HL-60 (cell line): ENCODE measurements around the gene LRRC41.
A peak's percentile ranks its signal among the peaks of the same experiment; 100 is the strongest.

Experiments
- GABPA ChIP-seq: IDR thresholded peaks from 2 replicates; pipeline ENCODE4 v1.6.1; 2012; ENCODE audit warnings: low read depth
- POLR2AphosphoS5 ChIP-seq: IDR thresholded peaks from 2 replicates; pipeline ENCODE4 v1.6.1; 2012; ENCODE audit warnings: low read depth
- REST ChIP-seq: IDR thresholded peaks from 2 replicates; pipeline ENCODE4 v1.6.1; 2012; ENCODE audit warnings: low read depth; ENCODE audit not compliant: insufficient replicate concordance
- SPI1 ChIP-seq: IDR thresholded peaks from 2 replicates; pipeline ENCODE4 v1.6.1; 2012; ENCODE audit warnings: low read depth, mild to moderate bottlenecking, borderline replicate concordance
- TF ChIP-seq, protein P1 (sequence below): IDR thresholded peaks from one replicate; pipeline ENCODE4 v1.5.1; 2011; ENCODE audit warnings: low read length, control low read depth, inconsistent platforms; ENCODE audit not compliant: insufficient read depth

DNA sequence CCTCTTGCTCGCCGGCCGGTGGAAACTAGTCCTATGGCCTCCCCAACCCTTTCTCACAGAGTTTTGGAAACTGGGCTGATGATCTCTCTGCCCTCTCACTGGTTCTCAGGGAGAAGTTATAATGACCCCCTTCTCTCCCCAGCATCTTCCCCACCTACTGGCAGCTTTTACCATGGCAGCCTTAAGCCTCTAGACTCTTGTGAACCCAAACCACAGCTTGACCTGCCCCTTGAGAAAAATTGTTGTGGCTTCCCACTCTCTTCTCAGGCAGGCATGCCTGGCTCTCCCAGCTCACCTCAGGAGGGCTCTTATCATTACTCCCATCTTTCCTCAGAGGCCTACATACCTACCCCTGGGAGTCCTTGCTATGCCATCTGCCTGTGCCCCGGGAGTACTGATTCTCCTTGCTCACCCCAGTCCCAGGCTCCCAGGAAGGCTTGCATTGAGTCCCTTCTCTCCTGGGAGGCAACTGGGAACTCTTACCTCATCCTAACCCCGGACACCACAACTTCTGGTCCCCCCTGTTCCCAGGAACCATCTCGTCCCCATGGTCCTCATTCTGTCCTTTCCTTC, 38.8 kb upstream of the LRRC41 start:
- TF ChIP-seq, protein P1, sequence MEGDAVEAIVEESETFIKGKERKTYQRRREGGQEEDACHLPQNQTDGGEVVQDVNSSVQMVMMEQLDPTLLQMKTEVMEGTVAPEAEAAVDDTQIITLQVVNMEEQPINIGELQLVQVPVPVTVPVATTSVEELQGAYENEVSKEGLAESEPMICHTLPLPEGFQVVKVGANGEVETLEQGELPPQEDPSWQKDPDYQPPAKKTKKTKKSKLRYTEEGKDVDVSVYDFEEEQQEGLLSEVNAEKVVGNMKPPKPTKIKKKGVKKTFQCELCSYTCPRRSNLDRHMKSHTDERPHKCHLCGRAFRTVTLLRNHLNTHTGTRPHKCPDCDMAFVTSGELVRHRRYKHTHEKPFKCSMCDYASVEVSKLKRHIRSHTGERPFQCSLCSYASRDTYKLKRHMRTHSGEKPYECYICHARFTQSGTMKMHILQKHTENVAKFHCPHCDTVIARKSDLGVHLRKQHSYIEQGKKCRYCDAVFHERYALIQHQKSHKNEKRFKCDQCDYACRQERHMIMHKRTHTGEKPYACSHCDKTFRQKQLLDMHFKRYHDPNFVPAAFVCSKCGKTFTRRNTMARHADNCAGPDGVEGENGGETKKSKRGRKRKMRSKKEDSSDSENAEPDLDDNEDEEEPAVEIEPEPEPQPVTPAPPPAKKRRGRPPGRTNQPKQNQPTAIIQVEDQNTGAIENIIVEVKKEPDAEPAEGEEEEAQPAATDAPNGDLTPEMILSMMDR = peak; percentile 40
- TF ChIP-seq POLR2AphosphoS5 = no peak
- TF ChIP-seq GABPA = no peak
- no peak for TF ChIP-seq REST
- TF ChIP-seq SPI1 = no peak
